ENCODE results near the gene SORBS1.

SORBS1 gene

DNA sequence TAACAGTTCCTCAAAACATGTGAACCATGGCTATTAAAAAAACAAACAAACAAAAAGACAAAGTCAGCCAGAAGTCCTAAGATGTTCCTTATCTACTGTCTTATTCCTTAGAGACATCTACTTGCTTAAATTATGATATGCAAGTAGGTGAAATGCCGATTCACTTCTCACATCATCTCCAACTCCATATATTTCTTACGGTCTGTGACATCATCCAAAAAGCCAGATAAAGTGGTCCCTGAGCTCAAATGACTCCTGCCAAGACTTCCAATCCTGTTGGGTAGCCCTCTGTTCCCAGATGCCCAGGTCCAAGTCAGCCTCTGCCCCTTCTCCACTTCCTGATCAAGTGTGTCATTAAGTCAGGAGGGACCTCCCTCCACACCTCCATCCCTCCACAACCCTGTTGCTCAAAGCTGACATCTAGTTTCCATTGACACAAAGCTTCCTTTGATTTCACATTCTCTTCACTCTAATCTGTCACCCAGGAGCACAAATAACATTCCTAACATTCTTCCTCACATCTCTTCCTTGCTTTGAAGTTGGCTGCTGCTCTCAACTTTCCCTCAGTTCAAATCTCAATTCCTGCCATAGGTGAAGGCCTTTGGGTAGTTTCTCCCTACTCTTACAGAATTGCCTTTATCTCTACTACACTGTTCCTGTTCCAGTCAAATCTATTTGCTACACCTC, 214.3 kb downstream of the SORBS1 start:
- DNase-seq (ENCODE audit: low spot score): no peak

DNA sequence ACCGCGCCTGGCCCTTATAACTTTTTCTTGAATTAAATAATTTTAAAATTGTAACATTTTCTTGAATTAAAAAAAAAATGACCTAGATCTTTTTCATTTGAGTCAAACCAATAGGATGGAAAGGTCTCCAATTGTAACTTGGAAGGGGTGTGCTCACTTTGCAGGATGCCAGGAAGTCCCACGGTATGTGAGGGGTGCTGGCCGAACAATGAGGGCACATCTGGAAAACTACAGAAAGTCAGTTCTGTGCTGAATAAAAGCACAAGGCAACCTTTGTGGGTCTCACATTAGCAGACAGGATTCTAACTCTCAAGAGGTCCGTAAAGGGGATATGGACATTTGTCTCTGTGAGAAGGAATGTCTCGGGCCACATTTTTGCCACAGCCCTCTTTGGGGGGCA, 217.6 kb downstream of the SORBS1 start:
- DNase-seq (ENCODE audit: low spot score): no peak

- no peak for DNase-seq (ENCODE audit: low spot score)
These were observed 219.4 kb downstream of the SORBS1 start for GRCh38 chr10:95341716-95342130.

- no peak for DNase-seq (ENCODE audit: low spot score)
These were observed 221.3 kb downstream of the SORBS1 start for GRCh38 chr10:95339863-95340262.

DNA sequence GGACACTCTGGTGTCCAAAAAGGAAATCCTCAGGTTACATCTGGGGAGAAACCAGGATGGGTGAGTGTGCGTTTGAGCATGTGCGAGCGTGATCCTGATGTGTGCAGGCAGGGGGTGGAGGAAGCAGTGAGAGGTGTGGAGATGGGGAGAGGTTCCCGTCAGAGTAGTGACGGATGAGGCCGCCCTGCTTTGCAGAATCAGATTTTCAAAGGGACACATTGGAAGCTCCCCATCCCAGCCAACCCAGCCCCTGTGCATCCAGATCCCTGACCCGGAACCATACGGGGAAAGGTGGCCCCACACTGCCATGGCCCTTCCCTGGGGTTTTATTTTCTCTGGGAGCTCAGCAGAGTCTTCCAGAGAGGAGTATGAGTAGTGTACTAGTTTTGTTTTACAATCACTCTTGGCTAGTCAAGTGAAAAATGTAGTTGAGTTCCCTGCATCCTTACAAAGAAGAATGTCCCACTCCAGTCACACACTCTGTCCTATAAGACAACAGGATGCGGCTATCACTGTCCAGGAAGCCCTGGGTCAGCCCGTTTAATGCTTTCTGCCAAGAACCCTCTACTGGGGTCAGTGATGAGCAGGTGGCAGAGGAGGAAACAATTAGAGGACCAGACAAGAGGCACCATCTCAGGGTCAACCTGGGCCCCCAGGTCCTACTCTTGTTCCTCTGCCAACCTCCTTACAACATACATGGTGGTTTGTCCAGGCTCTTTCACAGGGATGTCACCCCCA, 223.6 kb downstream of the SORBS1 start:
- DNase-seq (ENCODE audit: low spot score): no peak

DNA sequence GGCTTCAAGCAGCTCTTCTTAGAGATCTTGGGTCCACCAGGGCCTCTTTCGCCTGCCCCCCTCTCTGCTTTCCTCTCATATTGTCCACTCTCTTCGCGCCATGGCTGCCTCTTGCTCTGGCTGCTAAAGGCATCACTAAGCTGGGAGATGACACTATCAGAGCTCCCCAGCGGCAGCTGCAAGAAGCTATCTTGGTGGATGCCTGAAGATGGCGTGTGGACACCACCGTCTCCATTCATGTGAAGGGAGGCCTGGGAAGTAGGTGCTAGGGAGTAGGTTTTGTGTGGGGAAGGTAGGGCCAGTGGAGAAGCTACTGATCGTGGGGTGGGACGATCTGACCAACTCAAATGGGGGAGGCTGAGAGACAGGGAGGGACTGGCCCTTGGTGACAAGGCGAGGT, 224.5 kb downstream of the SORBS1 start:
- no peak for DNase-seq (ENCODE audit: low spot score)

GRCh38 chr10:95335933-95336699, 225.1 kb downstream of the SORBS1 start:
- no peak for DNase-seq (ENCODE audit: low spot score)

DNA sequence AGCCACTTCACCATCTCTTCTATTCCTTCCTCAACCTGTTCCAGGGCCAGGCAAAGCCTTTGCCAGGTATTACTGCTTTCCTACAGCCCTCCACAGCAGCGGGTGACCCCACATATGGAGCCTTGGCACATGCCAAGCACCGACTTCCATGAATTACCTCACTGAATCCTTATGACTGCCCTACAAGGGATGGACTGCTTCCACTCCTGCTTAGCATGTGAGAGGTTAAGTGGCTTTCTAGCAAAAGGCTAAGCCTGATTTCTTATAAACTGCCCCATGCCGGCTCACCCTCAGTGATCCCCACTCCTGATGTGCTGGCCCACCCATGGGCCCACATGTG, 226.4 kb downstream of the SORBS1 start:
- DNase-seq (ENCODE audit: low spot score): no peak

GRCh38 chr10:95333997-95334804, 227.0 kb downstream of the SORBS1 start:
- DNase-seq (ENCODE audit: low spot score): no peak

- no peak for DNase-seq (ENCODE audit: low spot score)
These were observed 228.4 kb downstream of the SORBS1 start for GRCh38 chr10:95332666-95333249.

GRCh38 chr10:95331596-95332130, 229.5 kb downstream of the SORBS1 start:
- no peak for DNase-seq (ENCODE audit: low spot score)

- no peak for DNase-seq (ENCODE audit: low spot score)
These were observed 230.2 kb downstream of the SORBS1 start for GRCh38 chr10:95330966-95331453.

- no peak for DNase-seq (ENCODE audit: low spot score)
These were observed 231.9 kb downstream of the SORBS1 start for GRCh38 chr10:95329296-95329695.

DNA sequence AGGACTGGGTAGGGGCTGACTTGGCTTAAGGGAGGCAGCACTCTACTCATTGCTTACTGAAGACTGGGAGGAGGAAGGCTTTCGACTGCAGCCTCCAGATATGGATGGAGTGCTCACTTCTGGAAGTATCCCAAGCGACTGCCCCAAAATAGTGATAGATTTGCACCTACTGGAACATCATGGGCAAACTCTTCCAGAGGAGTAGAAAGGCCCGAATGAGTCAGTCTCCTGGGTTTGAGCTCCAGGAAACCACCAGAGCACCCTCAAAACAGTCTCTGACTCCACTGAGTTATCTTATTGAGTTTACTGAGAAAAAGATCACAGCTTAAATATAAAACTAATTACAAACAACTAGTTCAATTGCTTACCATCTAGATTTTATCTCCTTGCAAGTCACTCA, 233.2 kb downstream of the SORBS1 start:
- no peak for DNase-seq (ENCODE audit: low spot score)

DNA sequence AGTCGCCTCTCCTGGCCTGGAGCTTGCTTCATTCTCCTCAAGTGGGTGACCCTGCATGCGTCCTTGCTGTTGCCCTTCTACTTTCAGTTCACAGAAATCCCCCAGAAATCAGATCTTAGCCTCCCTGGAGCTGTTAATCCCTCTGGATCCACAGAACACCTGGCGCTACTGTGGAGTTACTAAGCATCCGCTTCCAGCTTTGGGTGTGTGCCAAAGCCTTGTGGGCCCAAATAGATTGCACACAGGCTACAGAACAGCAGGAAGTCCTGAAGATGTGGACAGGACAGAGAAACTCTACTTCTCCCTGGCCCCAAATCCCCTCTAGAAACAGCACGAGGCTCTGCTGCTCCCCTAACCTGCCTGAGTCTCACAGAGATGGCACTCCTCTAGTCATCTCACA, 233.8 kb downstream of the SORBS1 start:
- DNase-seq (ENCODE audit: low spot score): no peak

- DNase-seq (ENCODE audit: low spot score): no peak
These were observed 234.8 kb downstream of the SORBS1 start for GRCh38 chr10:95326396-95326795.

DNA sequence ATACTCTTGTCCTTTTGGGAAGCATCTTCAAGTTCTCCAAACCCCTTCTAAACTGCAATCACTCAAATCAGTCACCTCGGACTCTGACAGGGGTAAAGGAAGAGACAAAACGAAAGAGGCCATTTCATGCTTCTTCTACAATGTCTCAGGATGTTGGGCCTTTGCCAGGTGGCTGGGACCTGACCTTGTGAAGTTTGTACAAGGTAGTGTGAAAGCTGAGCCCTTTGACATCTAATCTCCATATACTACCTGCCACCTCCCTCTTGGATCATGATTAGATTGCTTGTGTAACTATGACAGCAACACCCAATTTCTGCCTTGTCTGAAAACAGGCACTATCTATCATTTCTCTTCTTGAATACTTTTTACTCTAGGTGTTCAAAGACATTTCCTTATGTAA, 235.3 kb downstream of the SORBS1 start:
- DNase-seq (ENCODE audit: low spot score): no peak

DNA sequence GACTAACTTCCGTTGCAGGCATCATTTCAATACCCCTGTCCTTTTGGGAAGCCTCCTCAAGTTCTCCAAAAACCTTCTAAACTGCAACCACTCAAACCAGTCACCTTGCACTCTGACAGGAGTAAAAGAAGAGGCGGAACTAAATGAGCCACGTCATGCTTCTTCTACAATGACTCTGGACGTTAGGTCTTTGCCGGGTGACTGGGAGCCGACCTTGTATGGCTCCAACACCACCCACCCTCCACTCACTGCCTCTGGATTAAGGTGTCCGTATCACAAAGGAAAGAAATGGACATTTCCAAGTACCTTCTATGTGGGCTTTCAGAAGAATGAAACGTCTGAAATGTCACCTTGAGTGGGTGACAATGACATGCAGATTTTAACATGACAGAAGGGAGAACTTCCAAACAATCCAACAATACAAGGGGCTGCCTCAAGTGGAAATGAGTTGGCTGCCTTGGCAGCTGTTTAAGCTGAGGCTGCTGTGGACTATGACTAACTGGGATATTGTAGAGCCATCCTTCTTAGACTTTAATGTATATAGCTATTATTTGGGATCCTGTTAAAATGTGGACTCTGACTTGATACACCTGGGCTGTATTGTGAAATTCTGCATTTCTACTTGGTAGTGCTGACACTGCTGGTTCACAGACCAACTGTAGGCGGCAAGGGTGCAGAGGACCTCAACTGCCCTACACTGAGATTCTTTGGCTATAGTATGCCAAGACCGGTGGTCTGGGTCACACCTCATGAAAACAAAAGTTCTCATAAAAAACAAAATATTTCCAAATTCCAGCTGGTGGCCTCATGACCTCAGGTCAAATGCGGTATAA, 236.5 kb downstream of the SORBS1 start:
- no peak for DNase-seq (ENCODE audit: low spot score)

DNA sequence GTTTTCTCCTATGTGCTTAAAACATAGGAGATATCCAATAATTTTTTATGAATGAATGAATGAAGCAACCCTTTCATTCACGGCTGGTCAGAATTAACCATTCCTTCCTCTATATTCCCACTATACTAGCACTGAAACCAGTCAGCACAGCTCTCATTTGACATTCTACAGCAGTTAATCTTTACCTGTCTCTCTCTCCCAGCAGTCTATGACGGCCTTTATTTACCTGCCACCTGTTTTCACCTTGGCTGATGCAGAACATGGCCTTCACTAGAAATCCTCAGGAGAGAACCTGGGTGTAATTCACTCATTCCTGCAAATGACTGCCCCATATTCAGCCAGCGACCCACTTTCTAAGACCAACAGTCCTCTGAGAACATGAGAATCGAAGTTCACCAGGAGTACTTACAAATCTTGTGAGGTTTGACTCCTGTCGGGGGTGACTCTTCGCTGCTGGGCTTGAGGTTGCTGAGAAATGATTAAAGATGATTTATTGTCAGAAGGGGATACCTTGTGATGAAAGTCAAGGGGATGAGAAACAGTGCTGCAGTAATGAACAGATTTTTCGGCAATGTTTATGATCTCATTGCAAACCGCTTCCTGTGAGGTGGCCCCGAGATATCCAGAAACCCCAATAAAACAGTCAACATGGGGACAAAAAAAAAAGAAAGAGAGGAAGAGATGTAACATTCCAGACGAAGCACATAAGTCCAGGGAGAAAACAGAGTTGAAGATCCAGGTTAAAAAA, 239.4 kb downstream of the SORBS1 start:
- DNase-seq (ENCODE audit: low spot score): no peak

DNA sequence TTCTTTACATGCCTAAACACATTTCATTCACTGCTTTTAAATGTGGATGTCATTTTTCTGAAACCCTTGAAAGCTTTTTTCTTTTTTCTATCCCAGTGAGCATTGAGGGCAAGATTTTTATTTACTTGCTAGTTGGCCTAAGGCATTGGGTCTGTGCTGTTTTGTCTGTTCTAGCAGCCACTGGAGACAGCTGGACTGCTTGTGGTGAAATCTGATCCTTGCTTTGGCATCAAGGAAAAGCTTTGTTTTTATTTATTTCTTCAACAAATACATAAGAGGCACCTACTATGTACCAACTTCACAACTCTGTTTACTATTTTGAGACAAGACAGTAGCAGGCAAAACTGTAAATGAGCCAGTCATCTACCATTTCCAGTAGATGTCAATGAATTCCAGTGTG, 241.9 kb downstream of the SORBS1 start:
- no peak for DNase-seq (ENCODE audit: low spot score)
